K562 (cell line): ENCODE data around the gene ZDHHC8. TPM values are rescaled to one million over a fixed set of nuclear protein-coding genes. Genes with fewer than 3 reads are reported as not detected.

ENCODE experiments used
- C11orf30 ChIP-seq: fragments of 450-650 bp; IDR thresholded peaks from 2 replicates; pipeline ENCODE4 v1.6.1; 2016; ENCODE audit warnings: low read depth, mild to moderate bottlenecking
- EGR1 ChIP-seq: fragments of 450-650 bp; conservative IDR thresholded peaks from 2 replicates; pipeline ENCODE4 v1.6.1; 2017; ENCODE audit warnings: mild to moderate bottlenecking
- MTF1 ChIP-seq: fragments of 250-450 bp; sonication (Bioruptor Pico); IDR thresholded peaks from 2 replicates; pipeline ENCODE4 v1.9.0; 2021; ENCODE audit warnings: moderate library complexity, mild to moderate bottlenecking, inconsistent platforms, borderline replicate concordance
- NFIX ChIP-seq: fragments of 250-450 bp; sonication (Bioruptor Pico); IDR thresholded peaks from 2 replicates; pipeline ENCODE4 v1.4.0; 2020; ENCODE audit warnings: low read depth, mild to moderate bottlenecking, moderate library complexity
- RBFOX2 ChIP-seq: fragments of 200-400 bp; formaldehyde crosslinking; IDR thresholded peaks from 2 replicates; pipeline ENCODE4 v1.6.1; 2017; ENCODE audit warnings: low read depth, mild to moderate bottlenecking, low read length, moderate library complexity
- SAFB ChIP-seq: fragments of 200-400 bp; formaldehyde crosslinking; IDR thresholded peaks from 2 replicates; pipeline ENCODE4 v1.6.1; 2017; ENCODE audit warnings: low read depth, low read length, borderline replicate concordance
- THAP12 ChIP-seq: fragments of 250-450 bp; sonication (Bioruptor Pico); IDR thresholded peaks from 2 replicates; pipeline ENCODE4 v1.9.0; 2021; ENCODE audit warnings: mild to moderate bottlenecking, inconsistent platforms
- ZNF764 ChIP-seq: fragments of 250-450 bp; sonication (Bioruptor Pico); IDR thresholded peaks from 2 replicates; pipeline ENCODE4 v1.4.0; 2020; ENCODE audit warnings: low read depth, mild to moderate bottlenecking, moderate library complexity
- polyA plus RNA-seq, 8 experiments: library from polyadenylated mRNA; depleted of rRNA in 4 of 8; stranded (reverse) in 5 of 8; unstranded in 3 of 8; fragments of >200 nt; fragmentation: Nextera tagmentation in 2 of 8; fragmentation: Illumina TruSeq in 1 of 8; extraction: Ambion mirVana in 2 of 8; extraction: Trizol in 1 of 8; gene quantifications; 2 replicates each; pipeline versions ENCODE4 v1.2.1 to v1.2.3, GENCODE V29; 2011 to 2014; ENCODE audit warnings: inconsistent platforms in 1 of 8, missing spikeins in 1 of 8
- total RNA-seq, 7 experiments: library from RNA; depleted of rRNA in 6 of 7; stranded (reverse); fragments of >200 nt in 6 of 7; fragmentation: Illumina TruSeq in 2 of 7; extraction: Trizol in 2 of 7; gene quantifications; 2 replicates each; pipeline versions ENCODE4 v1.2.1 to v1.2.3, GENCODE V29; 2011 to 2021; ENCODE audit warnings: low replicate concordance in 1 of 7
- TF ChIP-seq, protein P1 (sequence below): fragments of 150-350 bp; IDR thresholded peaks from 2 replicates; pipeline ENCODE4 v1.6.1; 2014; ENCODE audit warnings: low read depth, mild to moderate bottlenecking, low read length, borderline replicate concordance
- TF ChIP-seq, protein P2 (sequence below), 2 experiments: fragments of 450-650 bp; formaldehyde crosslinking in 1 of 2; IDR thresholded peaks; 2 replicates each; pipeline versions ENCODE4 v1.4.0 to v1.6.1; 2014 to 2020; ENCODE audit warnings: mild to moderate bottlenecking in 2 of 2, borderline replicate concordance in 1 of 2, low read depth in 1 of 2
- TF ChIP-seq, protein P3 (sequence below): sonication (generic); formaldehyde crosslinking; IDR thresholded peaks from 2 replicates; pipeline ENCODE4 v1.8.1; 2023; ENCODE audit warnings: mild to moderate bottlenecking, missing genetic modification reagents

ZDHHC8 gene
- total and polyA plus RNA-seq, 9 of the 15 experiments (the other 6 are each of a cell fraction or from before 2014, with no cell fraction given), result 0.04 to 109 (median 16.4) TPM

- TF ChIP-seq, protein P1, sequence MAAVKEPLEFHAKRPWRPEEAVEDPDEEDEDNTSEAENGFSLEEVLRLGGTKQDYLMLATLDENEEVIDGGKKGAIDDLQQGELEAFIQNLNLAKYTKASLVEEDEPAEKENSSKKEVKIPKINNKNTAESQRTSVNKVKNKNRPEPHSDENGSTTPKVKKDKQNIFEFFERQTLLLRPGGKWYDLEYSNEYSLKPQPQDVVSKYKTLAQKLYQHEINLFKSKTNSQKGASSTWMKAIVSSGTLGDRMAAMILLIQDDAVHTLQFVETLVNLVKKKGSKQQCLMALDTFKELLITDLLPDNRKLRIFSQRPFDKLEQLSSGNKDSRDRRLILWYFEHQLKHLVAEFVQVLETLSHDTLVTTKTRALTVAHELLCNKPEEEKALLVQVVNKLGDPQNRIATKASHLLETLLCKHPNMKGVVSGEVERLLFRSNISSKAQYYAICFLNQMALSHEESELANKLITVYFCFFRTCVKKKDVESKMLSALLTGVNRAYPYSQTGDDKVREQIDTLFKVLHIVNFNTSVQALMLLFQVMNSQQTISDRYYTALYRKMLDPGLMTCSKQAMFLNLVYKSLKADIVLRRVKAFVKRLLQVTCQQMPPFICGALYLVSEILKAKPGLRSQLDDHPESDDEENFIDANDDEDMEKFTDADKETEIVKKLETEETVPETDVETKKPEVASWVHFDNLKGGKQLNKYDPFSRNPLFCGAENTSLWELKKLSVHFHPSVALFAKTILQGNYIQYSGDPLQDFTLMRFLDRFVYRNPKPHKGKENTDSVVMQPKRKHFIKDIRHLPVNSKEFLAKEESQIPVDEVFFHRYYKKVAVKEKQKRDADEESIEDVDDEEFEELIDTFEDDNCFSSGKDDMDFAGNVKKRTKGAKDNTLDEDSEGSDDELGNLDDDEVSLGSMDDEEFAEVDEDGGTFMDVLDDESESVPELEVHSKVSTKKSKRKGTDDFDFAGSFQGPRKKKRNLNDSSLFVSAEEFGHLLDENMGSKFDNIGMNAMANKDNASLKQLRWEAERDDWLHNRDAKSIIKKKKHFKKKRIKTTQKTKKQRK, result no peak
- TF ChIP-seq, protein P2, sequence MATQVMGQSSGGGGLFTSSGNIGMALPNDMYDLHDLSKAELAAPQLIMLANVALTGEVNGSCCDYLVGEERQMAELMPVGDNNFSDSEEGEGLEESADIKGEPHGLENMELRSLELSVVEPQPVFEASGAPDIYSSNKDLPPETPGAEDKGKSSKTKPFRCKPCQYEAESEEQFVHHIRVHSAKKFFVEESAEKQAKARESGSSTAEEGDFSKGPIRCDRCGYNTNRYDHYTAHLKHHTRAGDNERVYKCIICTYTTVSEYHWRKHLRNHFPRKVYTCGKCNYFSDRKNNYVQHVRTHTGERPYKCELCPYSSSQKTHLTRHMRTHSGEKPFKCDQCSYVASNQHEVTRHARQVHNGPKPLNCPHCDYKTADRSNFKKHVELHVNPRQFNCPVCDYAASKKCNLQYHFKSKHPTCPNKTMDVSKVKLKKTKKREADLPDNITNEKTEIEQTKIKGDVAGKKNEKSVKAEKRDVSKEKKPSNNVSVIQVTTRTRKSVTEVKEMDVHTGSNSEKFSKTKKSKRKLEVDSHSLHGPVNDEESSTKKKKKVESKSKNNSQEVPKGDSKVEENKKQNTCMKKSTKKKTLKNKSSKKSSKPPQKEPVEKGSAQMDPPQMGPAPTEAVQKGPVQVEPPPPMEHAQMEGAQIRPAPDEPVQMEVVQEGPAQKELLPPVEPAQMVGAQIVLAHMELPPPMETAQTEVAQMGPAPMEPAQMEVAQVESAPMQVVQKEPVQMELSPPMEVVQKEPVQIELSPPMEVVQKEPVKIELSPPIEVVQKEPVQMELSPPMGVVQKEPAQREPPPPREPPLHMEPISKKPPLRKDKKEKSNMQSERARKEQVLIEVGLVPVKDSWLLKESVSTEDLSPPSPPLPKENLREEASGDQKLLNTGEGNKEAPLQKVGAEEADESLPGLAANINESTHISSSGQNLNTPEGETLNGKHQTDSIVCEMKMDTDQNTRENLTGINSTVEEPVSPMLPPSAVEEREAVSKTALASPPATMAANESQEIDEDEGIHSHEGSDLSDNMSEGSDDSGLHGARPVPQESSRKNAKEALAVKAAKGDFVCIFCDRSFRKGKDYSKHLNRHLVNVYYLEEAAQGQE (IDR thresholded peaks at IDR 0.05; ENCODE audit: borderline replicate concordance), result no peak
- TF ChIP-seq, protein P2 (CRISPR knock-in tag; IDR thresholded peaks at IDR 0.05; ENCODE audit: low read depth), result no peak
- TF ChIP-seq ZNF764 (CRISPR knock-in tag), result peak; percentile 46; the same call in 1 of the 2 replicates
- no peak for TF ChIP-seq NFIX (CRISPR knock-in tag)
- no peak for TF ChIP-seq MTF1
- no peak for TF ChIP-seq THAP12 (CRISPR knock-in tag)
- TF ChIP-seq C11orf30, result no peak
- TF ChIP-seq EGR1, result peak; percentile 64
- peak; percentile 45; the same call in 1 of the 2 replicates for TF ChIP-seq RBFOX2
- TF ChIP-seq SAFB, result peak; percentile 33; the same call in 1 of the 2 replicates
- TF ChIP-seq, protein P3, sequence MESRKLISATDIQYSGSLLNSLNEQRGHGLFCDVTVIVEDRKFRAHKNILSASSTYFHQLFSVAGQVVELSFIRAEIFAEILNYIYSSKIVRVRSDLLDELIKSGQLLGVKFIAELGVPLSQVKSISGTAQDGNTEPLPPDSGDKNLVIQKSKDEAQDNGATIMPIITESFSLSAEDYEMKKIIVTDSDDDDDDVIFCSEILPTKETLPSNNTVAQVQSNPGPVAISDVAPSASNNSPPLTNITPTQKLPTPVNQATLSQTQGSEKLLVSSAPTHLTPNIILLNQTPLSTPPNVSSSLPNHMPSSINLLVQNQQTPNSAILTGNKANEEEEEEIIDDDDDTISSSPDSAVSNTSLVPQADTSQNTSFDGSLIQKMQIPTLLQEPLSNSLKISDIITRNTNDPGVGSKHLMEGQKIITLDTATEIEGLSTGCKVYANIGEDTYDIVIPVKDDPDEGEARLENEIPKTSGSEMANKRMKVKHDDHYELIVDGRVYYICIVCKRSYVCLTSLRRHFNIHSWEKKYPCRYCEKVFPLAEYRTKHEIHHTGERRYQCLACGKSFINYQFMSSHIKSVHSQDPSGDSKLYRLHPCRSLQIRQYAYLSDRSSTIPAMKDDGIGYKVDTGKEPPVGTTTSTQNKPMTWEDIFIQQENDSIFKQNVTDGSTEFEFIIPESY (CRISPR knock-in tag), result no peak
These were observed 15.2 kb downstream of the ZDHHC8 start (continued) for GRCh38 chr22:20146777-20147176.
